ENCODE data around the gene ENTPD3. TPM values are rescaled to one million over a fixed set of nuclear protein-coding genes. Genes with fewer than 3 reads are reported as not detected.
"Not testable (repeated sequence)": the region's sequence is repeated elsewhere in the genome, so short reads cannot be mapped to it uniquely, and the experiment has no call there.

Gene ENTPD3
- total and polyA plus RNA-seq, 4 donors = 3.5 to 15.4 (median 12.4) TPM

DNA sequence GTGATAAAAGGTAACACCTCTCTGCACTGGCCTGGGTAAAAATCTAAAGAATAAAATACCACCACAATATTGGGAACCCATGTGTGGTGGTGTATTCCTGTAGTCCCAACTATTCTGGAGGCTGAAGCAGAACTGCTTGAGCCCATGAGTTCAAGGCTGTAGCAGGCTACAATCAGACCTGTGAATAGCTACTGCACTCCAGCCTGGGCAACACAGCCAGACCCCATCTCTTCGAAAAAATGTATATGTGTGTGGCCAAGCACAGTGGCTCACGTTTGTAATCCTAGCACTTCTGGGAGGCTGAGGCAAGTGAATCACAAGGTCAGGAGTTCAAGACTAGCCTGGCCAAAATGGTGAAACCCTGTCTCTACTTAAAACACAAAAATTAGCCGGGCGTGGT, 68.3 kb downstream of the ENTPD3 start:
- Histone ChIP-seq H3K27ac (ENCODE audit: low read depth, low read length) (no peak overlapping the region), H3K36me3 (ENCODE audit: control insufficient read depth, insufficient read depth, low read length) (peaks cover 17% of the 10 kb centered on the region), H3K4me1 (ENCODE audit: control insufficient read depth, insufficient read depth, low read length) (peaks cover 13% of the 10 kb centered on the region), H3K4me3 (ENCODE audit: low read depth, low read length) (no peak overlapping the region), H3K9me3 (ENCODE audit: control insufficient read depth, insufficient read depth, low read length) (no peaks in the 10 kb centered on the region), H3K27me3 (ENCODE audit: control insufficient read depth, insufficient read depth, low read length) (no peaks in the 10 kb centered on the region)
- DNase-seq (ENCODE audit: low read depth in 4 of 6, low spot score in 6 of 6) = no peak
- WGBS (ENCODE audit: insufficient coverage) = 100% methylated on average over 1 of the region's 4 CpGs

DNA sequence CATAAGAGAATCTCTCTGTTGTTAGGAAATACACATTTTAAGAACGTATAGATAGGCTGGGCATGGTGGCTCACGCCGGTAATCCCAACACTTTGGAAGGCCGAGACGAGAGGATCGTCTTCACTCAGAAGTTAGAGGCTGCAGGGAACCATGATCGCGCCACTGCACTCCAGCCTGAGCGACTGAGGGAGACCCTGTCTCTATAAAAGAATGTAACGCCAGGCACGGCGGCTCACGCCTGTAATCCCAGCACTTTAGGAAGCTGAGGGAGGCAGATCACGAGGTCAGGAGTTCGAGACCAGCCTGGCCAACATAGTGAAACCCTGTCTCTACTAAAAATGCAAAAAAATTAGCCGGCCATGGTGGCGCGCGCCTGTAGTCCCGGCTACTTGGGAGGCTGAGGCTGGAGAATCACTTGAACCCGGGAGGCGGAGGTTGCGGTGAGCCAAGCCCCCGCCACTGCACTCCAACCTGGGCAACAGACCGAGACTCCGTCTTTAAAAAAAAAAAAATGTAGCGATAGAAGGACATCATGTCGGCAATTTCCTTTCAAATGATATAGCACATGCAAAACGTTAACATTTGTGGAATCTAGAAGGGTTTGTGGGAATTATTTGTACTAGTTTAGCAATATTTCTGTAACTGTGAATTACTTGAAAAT, 69.4 kb downstream of the ENTPD3 start:
- Histone ChIP-seq H3K4me3 (ENCODE audit: low read depth, low read length) (peak overlapping the region; percentile 78), H3K36me3 (ENCODE audit: control insufficient read depth, insufficient read depth, low read length) (peaks cover 25% of the 10 kb centered on the region), H3K27ac (ENCODE audit: low read depth, low read length) (peak overlapping the region; percentile 91), H3K27me3 (ENCODE audit: control insufficient read depth, insufficient read depth, low read length) (no peaks in the 10 kb centered on the region), H3K4me1 (ENCODE audit: control insufficient read depth, insufficient read depth, low read length) (peaks cover 13% of the 10 kb centered on the region), H3K9me3 (ENCODE audit: control insufficient read depth, insufficient read depth, low read length) (no peaks in the 10 kb centered on the region)
- WGBS (ENCODE audit: insufficient coverage) = 62% methylated on average over 21 of the region's 29 CpGs
- no peak for DNase-seq (ENCODE audit: low read depth in 4 of 6, low spot score in 6 of 6)

DNA sequence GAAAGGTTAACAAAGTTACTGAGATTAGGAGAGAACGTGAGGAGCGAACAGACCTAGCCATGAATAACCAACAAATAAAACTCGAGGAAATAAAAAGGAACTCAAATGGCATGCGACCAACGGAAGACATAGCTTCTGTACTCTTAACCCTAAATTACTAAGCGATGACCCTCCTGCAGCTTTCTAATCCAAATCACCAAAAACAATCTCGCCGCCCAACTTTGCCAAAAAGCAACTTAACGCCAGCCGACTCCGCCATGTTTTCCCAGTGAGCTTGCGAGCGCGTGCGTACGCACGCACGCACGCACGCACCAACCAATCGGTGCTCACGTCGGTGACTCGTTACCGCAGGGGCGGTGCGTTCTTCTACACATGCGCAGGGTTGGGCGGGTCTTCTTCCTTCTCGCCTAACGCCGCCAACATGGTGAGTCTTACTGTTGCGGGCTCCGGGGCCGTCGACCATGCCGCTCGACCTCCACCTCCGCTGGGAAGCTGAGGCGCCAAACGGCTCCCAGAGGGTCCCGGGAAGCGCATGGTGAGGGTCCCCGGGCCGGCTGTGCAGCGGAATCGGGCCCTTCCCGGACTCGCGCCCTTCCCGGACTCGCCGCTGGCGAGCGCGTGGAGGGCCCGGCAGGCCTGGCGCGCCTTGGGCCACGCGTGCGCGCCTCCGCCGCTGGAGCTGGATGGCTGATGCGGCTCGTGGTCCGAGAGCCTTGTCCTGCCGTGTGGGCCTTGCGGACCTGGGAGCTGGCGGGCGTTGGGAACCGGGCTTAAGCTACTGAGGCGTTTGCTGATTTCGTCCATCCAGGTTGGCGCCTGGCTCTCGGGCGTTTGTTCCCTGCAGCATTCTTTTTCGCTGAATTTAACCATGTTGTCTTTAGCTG, 70.2 kb downstream of the ENTPD3 start, which contains the start of gene RPL14:
Gene RPL14, plus strand, starts transcription at position 400 of the 884 bp plus-strand sequence. Its CDS starts 133 bp downstream, at position 533.
- H3K36me3 ChIP-seq (ENCODE audit: control insufficient read depth, insufficient read depth, low read length) = peaks cover 28% of the 10 kb centered on the region
- peak within 1 kb of the TSS; percentile 91 for H3K27ac ChIP-seq (ENCODE audit: low read depth, low read length)
- no peaks in the 10 kb centered on the region for H3K9me3 ChIP-seq (ENCODE audit: control insufficient read depth, insufficient read depth, low read length)
- under 1% methylated on average over 73 of the region's 79 CpGs for WGBS (ENCODE audit: insufficient coverage)
- peak; percentile 85 to 99 (median 94) for DNase-seq (ENCODE audit: low read depth in 4 of 6, low spot score in 6 of 6)
- peak within 1 kb of the TSS; percentile 78 for H3K4me3 ChIP-seq (ENCODE audit: low read depth, low read length)
- peaks cover 13% of the 10 kb centered on the region for H3K4me1 ChIP-seq (ENCODE audit: control insufficient read depth, insufficient read depth, low read length)
- H3K27me3 ChIP-seq (ENCODE audit: control insufficient read depth, insufficient read depth, low read length) = no peaks in the 10 kb centered on the region

DNA sequence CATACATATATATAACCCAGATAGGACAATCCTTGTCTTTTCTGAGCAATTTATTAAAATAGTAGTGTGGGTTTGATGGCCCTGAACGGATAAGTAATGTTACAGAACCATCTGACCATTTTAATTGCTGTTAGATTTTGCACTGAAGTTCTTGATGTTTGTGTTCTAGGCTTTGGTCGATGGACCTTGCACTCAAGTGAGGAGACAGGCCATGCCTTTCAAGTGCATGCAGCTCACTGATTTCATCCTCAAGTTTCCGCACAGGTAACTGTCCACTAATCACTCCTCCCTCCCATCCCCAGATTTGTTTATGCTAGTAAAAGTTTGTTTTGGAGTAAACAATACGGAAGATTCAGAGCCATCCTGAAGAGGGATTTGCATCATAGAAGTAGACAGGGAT, 71.5 kb downstream of the ENTPD3 start:
- no peak for DNase-seq (ENCODE audit: low read depth in 4 of 6, low spot score in 6 of 6)
- no peak overlapping the region for H3K4me3 ChIP-seq (ENCODE audit: low read depth, low read length)
- peaks cover 40% of the 10 kb centered on the region for H3K36me3 ChIP-seq (ENCODE audit: control insufficient read depth, insufficient read depth, low read length)
- no peaks in the 10 kb centered on the region for H3K27me3 ChIP-seq (ENCODE audit: control insufficient read depth, insufficient read depth, low read length)
- H3K4me1 ChIP-seq (ENCODE audit: control insufficient read depth, insufficient read depth, low read length) = peaks cover 13% of the 10 kb centered on the region
- WGBS (ENCODE audit: insufficient coverage) = no CpG with 5 or more reads among the region's 4 CpGs
- H3K9me3 ChIP-seq (ENCODE audit: control insufficient read depth, insufficient read depth, low read length) = no peaks in the 10 kb centered on the region
- H3K27ac ChIP-seq (ENCODE audit: low read depth, low read length) = no peak overlapping the region

GRCh38 chr3:40460481-40460880, 73.5 kb downstream of the ENTPD3 start:
- not testable (repeated sequence) for H3K4me3 ChIP-seq (ENCODE audit: low read depth, low read length); H3K9me3 ChIP-seq (ENCODE audit: control insufficient read depth, insufficient read depth, low read length); DNase-seq (ENCODE audit: low read depth in 4 of 6, low spot score in 6 of 6); H3K27ac ChIP-seq (ENCODE audit: low read depth, low read length); H3K4me1 ChIP-seq (ENCODE audit: control insufficient read depth, insufficient read depth, low read length); H3K27me3 ChIP-seq (ENCODE audit: control insufficient read depth, insufficient read depth, low read length)
- H3K36me3 ChIP-seq (ENCODE audit: control insufficient read depth, insufficient read depth, low read length) = peaks cover 47% of the 10 kb centered on the region
- WGBS (ENCODE audit: insufficient coverage) = 92% methylated on average over 4 of the region's 6 CpGs

- Histone ChIP-seq H3K27ac (ENCODE audit: low read depth, low read length) (no peak overlapping the region), H3K27me3 (ENCODE audit: control insufficient read depth, insufficient read depth, low read length) (no peaks in the 10 kb centered on the region), H3K36me3 (ENCODE audit: control insufficient read depth, insufficient read depth, low read length) (peaks cover 51% of the 10 kb centered on the region), H3K4me1 (ENCODE audit: control insufficient read depth, insufficient read depth, low read length) (peaks cover 9% of the 10 kb centered on the region), H3K9me3 (ENCODE audit: control insufficient read depth, insufficient read depth, low read length) (no peaks in the 10 kb centered on the region), H3K4me3 (ENCODE audit: low read depth, low read length) (no peak overlapping the region)
- no peak for DNase-seq (ENCODE audit: low read depth in 4 of 6, low spot score in 6 of 6)
- 88% methylated on average over 3 of the region's 3 CpGs for WGBS (ENCODE audit: insufficient coverage)
Observed at GRCh38 chr3:40461161-40461560, 74.2 kb downstream of the ENTPD3 start.

GRCh38 chr3:40462838-40463237, 75.9 kb downstream of the ENTPD3 start:
- not testable (repeated sequence) for H3K4me1 ChIP-seq (ENCODE audit: control insufficient read depth, insufficient read depth, low read length); H3K27ac ChIP-seq (ENCODE audit: low read depth, low read length); H3K4me3 ChIP-seq (ENCODE audit: low read depth, low read length); H3K9me3 ChIP-seq (ENCODE audit: control insufficient read depth, insufficient read depth, low read length); DNase-seq (ENCODE audit: low read depth in 4 of 6, low spot score in 6 of 6); H3K27me3 ChIP-seq (ENCODE audit: control insufficient read depth, insufficient read depth, low read length)
- WGBS (ENCODE audit: insufficient coverage) = 94% methylated on average over 7 of the region's 7 CpGs
- H3K36me3 ChIP-seq (ENCODE audit: control insufficient read depth, insufficient read depth, low read length) = peaks cover 53% of the 10 kb centered on the region

GRCh38 chr3:40463579-40463978, 76.6 kb downstream of the ENTPD3 start:
- Histone ChIP-seq H3K4me3 (ENCODE audit: low read depth, low read length) (no peak overlapping the region), H3K27ac (ENCODE audit: low read depth, low read length) (no peak overlapping the region), H3K27me3 (ENCODE audit: control insufficient read depth, insufficient read depth, low read length) (no peaks in the 10 kb centered on the region), H3K9me3 (ENCODE audit: control insufficient read depth, insufficient read depth, low read length) (no peaks in the 10 kb centered on the region), H3K36me3 (ENCODE audit: control insufficient read depth, insufficient read depth, low read length) (peaks cover 51% of the 10 kb centered on the region), H3K4me1 (ENCODE audit: control insufficient read depth, insufficient read depth, low read length) (peaks cover 4% of the 10 kb centered on the region)
- DNase-seq (ENCODE audit: low read depth in 4 of 6, low spot score in 6 of 6) = no peak
- no CpG with 5 or more reads among the region's 2 CpGs for WGBS (ENCODE audit: insufficient coverage)

DNA sequence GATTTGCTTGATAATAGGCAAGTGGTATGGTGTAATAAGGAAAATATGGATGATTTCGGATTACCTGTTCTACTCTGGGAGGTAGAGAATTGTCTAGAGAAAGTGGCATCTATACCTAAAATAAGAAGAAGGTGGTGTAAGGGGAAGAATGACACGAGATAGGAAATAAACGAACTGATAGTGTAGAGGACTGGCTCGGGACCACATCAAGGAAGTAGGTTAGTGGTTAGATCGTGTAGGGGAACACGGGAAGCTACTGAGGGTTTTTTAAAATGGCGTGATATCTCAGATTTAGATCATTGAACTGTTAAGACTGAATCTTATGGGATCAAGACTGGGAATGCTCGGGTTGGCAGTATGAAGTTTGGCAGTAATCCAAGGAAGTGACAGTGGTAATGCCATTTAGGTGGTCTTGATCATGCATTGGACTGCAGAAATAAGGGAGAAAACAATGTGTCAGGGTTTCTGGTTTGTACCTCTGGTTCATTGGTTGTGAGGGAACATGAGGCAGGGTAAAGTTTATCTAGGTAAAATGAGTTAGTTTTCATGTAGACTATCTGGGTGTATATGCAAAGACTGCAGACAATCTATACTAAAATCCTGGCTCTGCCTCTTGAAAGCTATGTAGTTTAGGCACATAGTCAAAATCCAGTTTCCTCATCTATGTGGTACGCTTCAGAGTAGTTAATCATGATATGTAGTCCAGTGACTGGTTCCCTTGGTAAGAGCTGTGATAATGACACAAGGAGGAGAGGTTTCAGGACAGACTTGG, 77.5 kb downstream of the ENTPD3 start:
- no peak overlapping the region for H3K4me3 ChIP-seq (ENCODE audit: low read depth, low read length)
- H3K27ac ChIP-seq (ENCODE audit: low read depth, low read length) = no peak overlapping the region
- DNase-seq (ENCODE audit: low read depth in 4 of 6, low spot score in 6 of 6) = no peak
- no peaks in the 10 kb centered on the region for H3K4me1 ChIP-seq (ENCODE audit: control insufficient read depth, insufficient read depth, low read length)
- WGBS (ENCODE audit: insufficient coverage) = 81% methylated on average over 8 of the region's 9 CpGs
- peaks cover 44% of the 10 kb centered on the region for H3K36me3 ChIP-seq (ENCODE audit: control insufficient read depth, insufficient read depth, low read length)
- H3K27me3 ChIP-seq (ENCODE audit: control insufficient read depth, insufficient read depth, low read length) = no peaks in the 10 kb centered on the region
- no peaks in the 10 kb centered on the region for H3K9me3 ChIP-seq (ENCODE audit: control insufficient read depth, insufficient read depth, low read length)

Data from spinal cord (tissue), 10 donors.